Endothelial cell (in vitro differentiated cells): ENCODE data around the gene CHAF1B. TPM values are rescaled to one million over a fixed set of nuclear protein-coding genes. Genes with fewer than 3 reads are reported as not detected.

ENCODE experiments used
- DNase-seq: peaks from one replicate; pipeline ENCODE4 v3.0.0; 2021; ENCODE audit warnings: low spot score
- H3K27ac Mint-ChIP-seq: one replicate; pipeline ENCODE4 v1.8.0; 2021; ENCODE audit warnings: mixed read lengths, inconsistent platforms; ENCODE audit not compliant: unreplicated experiment
- H3K27me3 Mint-ChIP-seq: one replicate; pipeline ENCODE4 v1.8.0; 2021; ENCODE audit warnings: mild to moderate bottlenecking, moderate library complexity, mixed read lengths, inconsistent platforms; ENCODE audit not compliant: unreplicated experiment
- H3K36me3 Mint-ChIP-seq: one replicate; pipeline ENCODE4 v1.8.0; 2021; ENCODE audit warnings: mild to moderate bottlenecking, low read depth, mixed read lengths, inconsistent platforms; ENCODE audit not compliant: unreplicated experiment
- H3K4me1 Mint-ChIP-seq: one replicate; pipeline ENCODE4 v1.8.0; 2021; ENCODE audit warnings: mild to moderate bottlenecking, mixed read lengths, inconsistent platforms; ENCODE audit not compliant: unreplicated experiment
- H3K4me3 Mint-ChIP-seq: one replicate; pipeline ENCODE4 v1.8.0; 2021; ENCODE audit warnings: mild to moderate bottlenecking, mixed read lengths, inconsistent platforms; ENCODE audit not compliant: unreplicated experiment
- H3K9me3 Mint-ChIP-seq: one replicate; pipeline ENCODE4 v1.8.0; 2021; ENCODE audit warnings: mixed read lengths, inconsistent platforms; ENCODE audit not compliant: unreplicated experiment
- total RNA-seq: library from RNA; stranded (reverse); fragmentation: NEBNext Ultra II Directional; extraction: Animal tissue kit (Norgen Biotek cat#: 25700); gene quantifications from one replicate; pipeline ENCODE4 v1.2.1, GENCODE V29; 2021; ENCODE audit not compliant: unreplicated experiment
- TF ChIP-seq, protein P1 (sequence below): fragments of 200-600 bp; sonication (generic); IDR thresholded peaks from one replicate; pipeline ENCODE4 v1.5.0; 2021; ENCODE audit warnings: antibody characterized with exemption; ENCODE audit not compliant: unreplicated experiment

CHAF1B gene
- total RNA-seq, 1 donor from 2014 or later: 6.2 TPM

DNA sequence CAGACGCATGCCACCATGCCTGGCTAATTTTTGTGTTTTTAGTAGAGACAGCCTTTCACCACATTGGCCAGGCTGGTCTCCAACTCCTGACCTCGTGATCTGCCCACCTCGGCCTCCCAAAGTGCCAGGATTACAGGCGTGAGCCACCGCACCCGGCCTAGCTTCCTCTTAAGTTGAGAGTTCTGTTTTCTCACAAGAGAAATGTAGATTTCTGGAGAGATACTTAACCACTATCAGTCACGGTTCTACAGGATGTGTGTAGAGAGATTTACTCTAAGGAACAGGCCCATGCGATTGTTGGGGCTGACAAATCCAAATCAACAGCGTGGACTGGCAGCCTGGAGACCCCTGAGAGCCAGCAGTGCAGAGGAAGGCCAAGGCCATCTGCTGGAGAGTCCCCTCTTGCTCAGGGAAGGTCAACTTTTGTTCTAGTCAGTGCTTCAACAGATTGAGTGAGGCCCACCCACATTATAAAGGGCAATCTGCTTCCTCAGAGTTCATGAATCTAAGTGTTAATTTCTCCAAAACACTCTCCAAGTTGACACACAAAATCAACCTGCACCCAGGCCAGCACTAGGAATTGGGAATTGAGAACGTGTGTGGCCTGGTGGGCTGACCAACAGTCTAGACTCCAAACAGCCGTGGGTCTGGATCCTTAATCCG, 38.7 kb downstream of the CHAF1B start:
- DNase-seq: no peak
- H3K9me3 Mint-ChIP-seq: no peaks in the 10 kb centered on the region
- H3K27me3 Mint-ChIP-seq: peaks cover 11% of the 10 kb centered on the region
- no peak overlapping the region for H3K4me3 Mint-ChIP-seq
- TF ChIP-seq, protein P1, sequence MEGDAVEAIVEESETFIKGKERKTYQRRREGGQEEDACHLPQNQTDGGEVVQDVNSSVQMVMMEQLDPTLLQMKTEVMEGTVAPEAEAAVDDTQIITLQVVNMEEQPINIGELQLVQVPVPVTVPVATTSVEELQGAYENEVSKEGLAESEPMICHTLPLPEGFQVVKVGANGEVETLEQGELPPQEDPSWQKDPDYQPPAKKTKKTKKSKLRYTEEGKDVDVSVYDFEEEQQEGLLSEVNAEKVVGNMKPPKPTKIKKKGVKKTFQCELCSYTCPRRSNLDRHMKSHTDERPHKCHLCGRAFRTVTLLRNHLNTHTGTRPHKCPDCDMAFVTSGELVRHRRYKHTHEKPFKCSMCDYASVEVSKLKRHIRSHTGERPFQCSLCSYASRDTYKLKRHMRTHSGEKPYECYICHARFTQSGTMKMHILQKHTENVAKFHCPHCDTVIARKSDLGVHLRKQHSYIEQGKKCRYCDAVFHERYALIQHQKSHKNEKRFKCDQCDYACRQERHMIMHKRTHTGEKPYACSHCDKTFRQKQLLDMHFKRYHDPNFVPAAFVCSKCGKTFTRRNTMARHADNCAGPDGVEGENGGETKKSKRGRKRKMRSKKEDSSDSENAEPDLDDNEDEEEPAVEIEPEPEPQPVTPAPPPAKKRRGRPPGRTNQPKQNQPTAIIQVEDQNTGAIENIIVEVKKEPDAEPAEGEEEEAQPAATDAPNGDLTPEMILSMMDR: no peak
- H3K4me1 Mint-ChIP-seq: peaks cover 20% of the 10 kb centered on the region
- H3K27ac Mint-ChIP-seq: no peak overlapping the region
- no peaks in the 10 kb centered on the region for H3K36me3 Mint-ChIP-seq

DNA sequence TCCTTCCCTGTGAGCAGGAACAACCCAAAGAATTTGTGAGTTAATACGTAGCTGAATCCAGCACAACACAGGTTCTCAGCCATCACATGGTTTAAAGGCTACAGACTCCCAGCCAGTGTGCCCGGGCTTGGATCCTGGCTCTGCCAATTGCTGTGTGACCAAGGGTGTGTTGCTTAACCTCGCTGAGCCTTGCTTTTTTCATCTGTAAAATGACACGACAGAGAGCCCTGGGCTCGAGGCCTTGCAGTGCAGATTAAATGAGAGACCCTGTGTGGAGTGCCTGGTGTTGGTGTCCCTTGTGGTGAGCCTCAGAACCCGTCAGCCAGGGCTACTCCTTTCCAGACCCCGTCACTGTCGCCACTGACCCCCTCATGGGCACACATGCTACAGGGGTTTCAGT, 39.4 kb downstream of the CHAF1B start:
- TF ChIP-seq, protein P1: no peak
- H3K27me3 Mint-ChIP-seq: peaks cover 14% of the 10 kb centered on the region
- H3K36me3 Mint-ChIP-seq: no peaks in the 10 kb centered on the region
- no peak overlapping the region for H3K4me3 Mint-ChIP-seq
- H3K27ac Mint-ChIP-seq: no peak overlapping the region
- DNase-seq: no peak
- no peaks in the 10 kb centered on the region for H3K9me3 Mint-ChIP-seq
- peaks cover 26% of the 10 kb centered on the region for H3K4me1 Mint-ChIP-seq

DNA sequence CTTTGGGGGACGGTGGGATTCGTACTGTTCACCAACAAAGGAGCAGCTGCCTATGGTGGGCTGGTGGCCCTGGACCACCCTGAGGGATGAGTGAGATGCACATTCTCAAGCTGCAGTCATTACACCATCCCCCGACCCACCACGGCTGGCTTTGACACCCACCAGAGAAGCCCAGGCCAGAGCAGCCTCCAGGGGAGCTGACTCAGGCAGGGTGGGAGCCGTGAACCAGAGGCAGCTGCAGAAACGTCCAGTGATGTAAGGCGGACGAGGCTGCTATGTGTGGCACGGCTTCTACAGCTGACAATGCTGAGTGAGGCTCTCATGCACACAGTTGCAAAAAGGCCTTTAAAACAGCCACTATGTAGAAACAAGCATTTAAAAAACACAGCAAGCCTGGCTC, 40.1 kb downstream of the CHAF1B start:
- Mint-ChIP-seq H3K9me3 (no peaks in the 10 kb centered on the region), H3K27ac (no peak overlapping the region), H3K36me3 (no peaks in the 10 kb centered on the region), H3K27me3 (peaks cover 14% of the 10 kb centered on the region), H3K4me1 (peaks cover 28% of the 10 kb centered on the region), H3K4me3 (no peak overlapping the region)
- TF ChIP-seq, protein P1: no peak
- no peak for DNase-seq

DNA sequence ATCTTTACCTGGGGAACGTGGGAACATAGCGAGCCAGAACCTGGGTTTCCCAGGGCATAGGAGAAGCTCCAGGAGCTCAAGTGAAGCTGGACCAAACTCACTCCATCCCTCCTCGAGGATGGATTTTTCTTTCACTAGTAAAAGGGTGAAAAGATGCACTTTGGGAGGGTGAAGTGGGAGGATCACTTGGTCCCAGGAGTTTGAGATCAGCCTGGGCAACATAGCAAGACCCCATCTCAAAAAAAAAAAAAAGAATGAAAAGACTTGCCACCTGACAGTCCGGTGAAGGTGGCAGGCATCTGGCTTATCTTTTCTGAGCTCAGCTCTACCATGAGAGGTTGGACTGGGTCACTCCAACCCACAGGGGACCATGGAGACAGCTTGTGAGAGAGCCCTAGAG, 42.3 kb downstream of the CHAF1B start:
- Mint-ChIP-seq H3K27ac (no peak overlapping the region), H3K4me1 (peaks cover 35% of the 10 kb centered on the region), H3K36me3 (no peaks in the 10 kb centered on the region), H3K27me3 (peaks cover 15% of the 10 kb centered on the region), H3K4me3 (no peak overlapping the region), H3K9me3 (no peaks in the 10 kb centered on the region)
- DNase-seq: no peak
- TF ChIP-seq, protein P1: no peak

- Mint-ChIP-seq H3K27me3 (peaks cover 13% of the 10 kb centered on the region), H3K9me3 (no peaks in the 10 kb centered on the region), H3K27ac (peak overlapping the region; percentile 99), H3K4me1 (peaks cover 26% of the 10 kb centered on the region), H3K4me3 (no peak overlapping the region), H3K36me3 (no peaks in the 10 kb centered on the region)
- DNase-seq: no peak
- TF ChIP-seq, protein P1: no peak
Observed at GRCh38 chr21:36428761-36429432, 43.7 kb downstream of the CHAF1B start.
